Esophagus squamous epithelium (tissue), 5 donors: Measurements from ENCODE around the gene RAPGEF5. TPM values are rescaled to one million over a fixed set of nuclear protein-coding genes. Genes with fewer than 3 reads are reported as not detected.

ENCODE experiments used
- DNase-seq: peaks from one replicate; lab custom pipeline; 2025; lab: John Stamatoyannopoulos, UW
- H3K27ac ChIP-seq, 4 donors: fragments of 200-600 bp; sonication (generic); one replicate each; pipeline ENCODE4 v1.5.1; 2016 to 2019; ENCODE audit warnings: mild to moderate bottlenecking in 1 of 4
- H3K27me3 ChIP-seq, 4 donors: fragments of 200-600 bp; sonication (generic); 1 replicate in 3 of 4; 2 replicates in 1 of 4; pipeline versions ENCODE4 v1.5.1 to v1.6.0; 2017 to 2021; ENCODE audit warnings: antibody characterized with exemption in 1 of 4
- H3K36me3 ChIP-seq, 3 donors: fragments of 200-600 bp; sonication (generic); one replicate each; pipeline ENCODE4 v1.5.1; 2016 to 2019
- H3K4me1 ChIP-seq, 3 donors: fragments of 200-600 bp; sonication (generic); one replicate each; pipeline ENCODE4 v1.5.1; 2017 to 2019
- H3K4me3 ChIP-seq, 4 donors: fragments of 200-600 bp; sonication (generic); 1 replicate in 3 of 4; 2 replicates in 1 of 4; pipeline ENCODE4 v1.5.1; 2016 to 2019; ENCODE audit warnings: mild to moderate bottlenecking in 2 of 4, moderate library complexity in 1 of 4
- H3K9me3 ChIP-seq, 3 donors: fragments of 200-600 bp; sonication (generic); one replicate each; pipeline ENCODE4 v1.5.1; 2016 to 2019
- POLR2A ChIP-seq, 4 donors: fragments of 450-650 bp; IDR thresholded peaks; one replicate each; pipeline ENCODE4 v1.6.1; 2017; ENCODE audit warnings: antibody characterized with exemption in 4 of 4, mild to moderate bottlenecking in 4 of 4, moderate library complexity in 3 of 4
- WGBS, 2 donors: methylation state at CpG; one replicate each; pipeline ENCODE4 v1.1.5; 2018; 5-methylcytosine and 5-hydroxymethylcytosine counted together
- intact Hi-C: fragments of 100-400 bp; cut with DNase I; formaldehyde crosslinking; loops from one replicate; pipeline ENCODE4 v1.15.0; 2022
- total RNA-seq, 4 donors: library from RNA; depleted of rRNA; stranded (reverse); fragments of >200 nt; gene quantifications; one replicate each; pipeline ENCODE4 v1.1.0, GENCODE V29; 2016
- TF ChIP-seq, protein P1 (sequence below), 6 experiments: fragments of 450-650 bp in 4 of 6; fragments of 200-600 bp in 2 of 6; sonication (generic) in 2 of 6; IDR thresholded peaks; one replicate each; pipeline ENCODE4 v1.5.1; 2016 to 2019; ENCODE audit warnings: antibody characterized with exemption in 6 of 6, mild to moderate bottlenecking in 4 of 6, moderate library complexity in 4 of 6
- donor health status: DM: yes; HTN: yes; CAD: no.

Gene RAPGEF5
- total RNA-seq, 4 donors from 2014 or later, result 16.9 to 50.5 (median 38.4) TPM

DNA sequence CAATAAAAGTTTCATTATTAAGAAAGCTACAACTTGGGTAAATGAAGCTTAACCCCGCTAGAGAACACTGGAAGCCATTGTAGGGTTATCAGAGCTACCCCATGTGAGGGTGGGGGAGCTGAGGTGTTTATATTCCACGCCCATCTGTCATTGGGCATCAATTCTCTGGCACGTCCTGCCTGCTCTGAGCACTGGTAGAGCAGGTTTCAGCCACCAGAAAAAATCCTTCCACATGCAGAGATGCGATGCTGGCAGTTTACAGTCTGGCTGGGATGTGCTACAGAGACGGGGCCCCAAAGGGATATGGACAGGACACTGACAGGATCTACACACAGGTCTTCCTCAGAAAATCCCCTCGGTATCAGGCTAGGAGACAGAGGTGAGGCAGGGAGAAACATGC lies 15.9 kb upstream of the RAPGEF5 start:
- Histone ChIP-seq H3K4me1 (peaks cover 0 to 21% (median 4%) of the 10 kb centered on the region in 3 donors), H3K27me3 (no peaks in the 10 kb centered on the region), H3K27ac (peak overlapping the region in 1 of 4 donors; percentile 21), H3K4me3 (no peak overlapping the region), H3K36me3 (no peaks in the 10 kb centered on the region), H3K9me3 (no peaks in the 10 kb centered on the region)
- intact Hi-C loops, result no loop called here
- TF ChIP-seq, protein P1, sequence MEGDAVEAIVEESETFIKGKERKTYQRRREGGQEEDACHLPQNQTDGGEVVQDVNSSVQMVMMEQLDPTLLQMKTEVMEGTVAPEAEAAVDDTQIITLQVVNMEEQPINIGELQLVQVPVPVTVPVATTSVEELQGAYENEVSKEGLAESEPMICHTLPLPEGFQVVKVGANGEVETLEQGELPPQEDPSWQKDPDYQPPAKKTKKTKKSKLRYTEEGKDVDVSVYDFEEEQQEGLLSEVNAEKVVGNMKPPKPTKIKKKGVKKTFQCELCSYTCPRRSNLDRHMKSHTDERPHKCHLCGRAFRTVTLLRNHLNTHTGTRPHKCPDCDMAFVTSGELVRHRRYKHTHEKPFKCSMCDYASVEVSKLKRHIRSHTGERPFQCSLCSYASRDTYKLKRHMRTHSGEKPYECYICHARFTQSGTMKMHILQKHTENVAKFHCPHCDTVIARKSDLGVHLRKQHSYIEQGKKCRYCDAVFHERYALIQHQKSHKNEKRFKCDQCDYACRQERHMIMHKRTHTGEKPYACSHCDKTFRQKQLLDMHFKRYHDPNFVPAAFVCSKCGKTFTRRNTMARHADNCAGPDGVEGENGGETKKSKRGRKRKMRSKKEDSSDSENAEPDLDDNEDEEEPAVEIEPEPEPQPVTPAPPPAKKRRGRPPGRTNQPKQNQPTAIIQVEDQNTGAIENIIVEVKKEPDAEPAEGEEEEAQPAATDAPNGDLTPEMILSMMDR (IDR thresholded peaks at IDR 0.05), result no peak
- TF ChIP-seq POLR2A (IDR thresholded peaks at IDR 0.05), result no peak
- no peak for DNase-seq
- 24 to 42% methylated on average over 5 of the region's 6 CpGs for WGBS, 2 donors

DNA sequence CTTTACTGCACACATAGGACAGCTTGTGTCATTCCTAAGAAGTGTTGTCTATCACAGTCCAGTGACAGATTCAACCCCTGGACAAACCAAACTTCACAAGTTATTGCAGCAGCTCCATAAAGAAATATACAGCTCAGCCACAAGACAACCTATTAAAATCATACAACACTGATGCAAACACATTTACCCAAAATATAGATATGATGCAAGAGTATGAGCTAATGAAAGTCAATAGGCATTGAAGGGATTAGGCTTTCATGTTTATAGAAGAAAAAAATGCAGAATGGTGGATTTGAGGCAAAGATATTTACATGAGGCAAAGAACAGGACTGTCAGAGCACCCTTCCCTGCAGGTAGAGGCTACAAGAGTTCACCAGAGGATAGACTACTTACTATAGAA lies 14.9 kb upstream of the RAPGEF5 start:
- Histone ChIP-seq H3K4me1 (peaks cover 0 to 21% (median 4%) of the 10 kb centered on the region in 3 donors), H3K4me3 (no peak overlapping the region), H3K36me3 (no peaks in the 10 kb centered on the region), H3K27me3 (no peaks in the 10 kb centered on the region), H3K27ac (no peak overlapping the region), H3K9me3 (no peaks in the 10 kb centered on the region)
- DNase-seq, result no peak
- TF ChIP-seq POLR2A (IDR thresholded peaks at IDR 0.05), result no peak
- TF ChIP-seq, protein P1 (IDR thresholded peaks at IDR 0.05), result no peak
- intact Hi-C loops, result no loop called here

DNA sequence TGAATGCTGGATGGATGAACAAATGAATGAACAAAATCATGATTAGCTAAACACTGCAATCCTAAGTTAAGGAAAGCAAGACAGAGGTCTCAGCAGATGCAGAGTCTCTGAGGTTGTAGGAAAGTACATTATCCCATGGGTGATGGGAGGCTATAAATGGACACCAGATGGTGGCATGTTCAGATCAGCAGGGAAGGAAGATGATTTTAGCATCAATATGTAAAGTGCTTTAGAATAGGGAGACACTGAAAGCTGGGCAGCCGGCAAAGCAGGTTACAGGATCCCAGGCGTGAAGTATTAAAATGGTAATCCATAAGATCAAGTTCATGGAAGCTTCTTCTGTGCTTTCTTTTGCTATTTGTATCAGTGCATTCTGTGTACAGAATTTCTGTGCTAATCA lies 7.9 kb upstream of the RAPGEF5 start:
- no peak for TF ChIP-seq POLR2A (IDR thresholded peaks at IDR 0.05)
- TF ChIP-seq, protein P1 (IDR thresholded peaks at IDR 0.05), result no peak
- H3K27me3 ChIP-seq, result no peaks in the 10 kb centered on the region
- H3K4me3 ChIP-seq, result no peak overlapping the region
- no peaks in the 10 kb centered on the region for H3K9me3 ChIP-seq
- WGBS, 2 donors, result 79 to 90% methylated on average over 2 of the region's 2 CpGs
- intact Hi-C loops, result no loop called here
- H3K36me3 ChIP-seq, result no peaks in the 10 kb centered on the region
- DNase-seq, result no peak
- H3K4me1 ChIP-seq, result peaks cover 0 to 13% (median 0%) of the 10 kb centered on the region in 3 donors
- H3K27ac ChIP-seq, result no peak overlapping the region

DNA sequence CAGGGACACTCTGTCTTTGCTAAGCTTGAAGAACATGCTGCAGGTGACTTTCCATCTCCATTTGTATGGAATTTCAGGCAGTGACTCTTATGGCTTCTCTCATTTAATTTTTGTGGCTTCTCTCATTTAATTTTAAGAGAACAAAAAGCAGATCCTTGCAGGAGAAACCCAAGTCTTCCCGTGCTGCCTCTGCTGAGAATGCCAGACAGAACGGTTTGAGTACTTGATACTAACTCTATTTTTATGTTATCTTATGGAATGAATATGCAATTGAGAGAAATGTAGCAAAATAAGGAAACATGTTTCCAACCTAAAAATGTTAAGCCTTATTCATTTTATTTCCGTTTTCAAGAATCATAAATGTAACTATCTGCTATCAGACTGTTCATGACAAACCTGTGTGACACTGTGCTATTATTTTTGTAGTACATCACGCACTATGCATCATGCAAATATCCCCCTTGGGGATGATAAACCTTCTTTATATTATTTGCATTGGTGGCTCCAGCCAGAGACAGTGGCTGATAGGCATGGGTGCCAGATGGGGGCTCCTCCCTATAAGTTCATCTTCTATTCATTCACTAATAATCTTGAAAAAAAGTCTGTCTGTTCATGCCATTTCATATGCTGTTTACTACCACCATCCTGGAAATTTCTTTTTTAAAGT lies 6.9 kb upstream of the RAPGEF5 start:
- WGBS, 2 donors, result 81 to 84% methylated on average over 4 of the region's 4 CpGs
- Histone ChIP-seq H3K9me3 (no peaks in the 10 kb centered on the region), H3K36me3 (no peaks in the 10 kb centered on the region), H3K27me3 (no peaks in the 10 kb centered on the region), H3K4me1 (peaks cover 0 to 13% (median 0%) of the 10 kb centered on the region in 3 donors), H3K27ac (no peak overlapping the region), H3K4me3 (no peak overlapping the region)
- DNase-seq, result no peak
- no peak for TF ChIP-seq POLR2A (IDR thresholded peaks at IDR 0.05)
- TF ChIP-seq, protein P1 (IDR thresholded peaks at IDR 0.05), result no peak
- intact Hi-C loops, result no loop called here

DNA sequence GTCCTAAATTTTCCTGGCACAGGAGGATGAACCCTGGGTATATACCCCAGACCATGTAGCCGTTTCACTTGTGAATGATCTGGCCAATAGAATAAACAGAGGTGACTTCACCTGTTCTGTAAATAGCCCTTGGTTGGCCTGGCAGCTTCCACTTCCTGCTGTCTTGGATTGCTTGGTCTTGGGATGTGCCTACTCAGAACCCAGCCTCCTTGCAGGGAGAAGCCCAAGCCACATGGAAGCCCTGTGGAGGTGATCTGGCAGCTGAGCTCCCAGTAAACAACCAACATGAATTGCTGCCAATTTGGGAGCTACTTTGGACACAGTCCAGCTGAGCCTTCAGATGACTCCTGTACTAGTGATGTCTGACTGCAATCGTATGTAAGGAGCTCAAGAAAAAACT lies 4.8 kb upstream of the RAPGEF5 start:
- no peak overlapping the region for H3K4me3 ChIP-seq
- no peaks in the 10 kb centered on the region for H3K9me3 ChIP-seq
- 11 to 29% methylated on average over 2 of the region's 2 CpGs for WGBS, 2 donors
- H3K27ac ChIP-seq, result no peak overlapping the region
- peaks cover 0 to 9% (median 0%) of the 10 kb centered on the region in 4 donors for H3K27me3 ChIP-seq
- DNase-seq, result no peak
- TF ChIP-seq, protein P1 (IDR thresholded peaks at IDR 0.05), result no peak
- TF ChIP-seq POLR2A (IDR thresholded peaks at IDR 0.05), result no peak
- intact Hi-C loops, result no loop called here
- peaks cover 0 to 27% (median 0%) of the 10 kb centered on the region in 3 donors for H3K4me1 ChIP-seq
- no peaks in the 10 kb centered on the region for H3K36me3 ChIP-seq
